GM18951 (cell line): ENCODE measurements around the gene MRPS15.

ENCODE experiments used
- POLR2A ChIP-seq: IDR thresholded peaks from 4 replicates; pipeline ENCODE4 v1.6.1; 2011; ENCODE audit warnings: mild to moderate bottlenecking; ENCODE audit not compliant: insufficient read length, insufficient read depth; ENCODE audit errors: extremely low read depth
- in situ Hi-C: fragments of 300-500 bp; cut with MboI; formaldehyde crosslinking; loops from one replicate; pipeline ENCODE4 v1.12.0; 2022; ENCODE audit warnings: low sequenced_read_pairs, mixed read lengths, inconsistent platforms; ENCODE audit not compliant: unreplicated experiment

MRPS15 gene

DNA sequence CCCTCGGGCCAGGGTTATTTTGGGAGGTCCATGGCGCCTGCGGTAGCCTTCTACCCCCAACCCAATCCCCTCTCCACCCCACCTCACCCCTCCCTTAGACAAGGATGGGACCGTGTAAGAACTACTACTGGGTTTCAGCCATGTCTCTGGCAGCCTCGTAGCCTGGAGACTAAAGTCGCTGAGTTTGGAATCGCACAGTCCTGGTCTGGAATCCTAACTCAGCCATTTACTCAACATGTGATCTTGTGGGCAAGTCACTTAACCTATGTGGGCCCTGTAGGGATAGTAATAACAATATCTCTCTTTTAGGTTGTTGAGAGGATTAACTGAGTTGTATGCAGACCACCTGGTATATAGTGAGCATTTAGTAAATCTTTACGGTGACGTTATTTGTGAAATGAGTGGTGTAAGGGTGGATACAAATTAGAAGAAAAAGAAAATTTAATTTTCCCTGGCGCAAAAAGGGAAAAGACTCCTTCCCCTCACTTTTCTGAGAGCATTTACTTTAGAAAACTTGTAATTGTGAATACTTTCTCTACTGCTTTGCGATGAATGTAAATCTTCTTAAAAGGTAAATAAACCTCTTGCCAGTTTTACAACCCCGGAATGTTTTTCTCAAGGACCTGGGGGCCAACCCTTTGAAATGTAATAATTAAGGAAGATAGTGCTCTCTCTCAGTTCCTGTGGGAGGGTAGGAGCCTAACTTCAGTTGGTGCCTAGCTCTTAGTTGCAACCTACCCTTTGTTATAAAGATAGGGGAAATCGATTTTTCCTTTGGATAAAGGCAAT lies 615 bp upstream of the MRPS15 start:
- in situ Hi-C loops = no loop called here
- TF ChIP-seq POLR2A = no peak

DNA sequence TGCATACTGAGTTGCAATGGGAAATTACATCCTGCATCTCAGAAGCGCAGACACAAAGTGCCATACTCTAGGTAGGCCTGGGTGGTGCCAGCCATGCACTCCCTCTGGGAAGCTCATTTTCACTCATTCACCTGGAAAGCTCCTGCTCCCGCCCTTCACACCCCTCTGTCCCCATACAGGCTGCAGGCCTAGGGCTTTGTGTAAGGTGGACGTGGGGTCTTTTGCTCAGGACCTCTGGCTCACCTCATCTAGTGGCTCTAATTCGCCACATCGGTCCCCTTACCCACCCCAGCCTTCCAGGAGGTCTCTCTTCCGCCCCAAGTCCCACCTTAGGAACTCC lies 751 bp downstream of the MRPS15 start:
- TF ChIP-seq POLR2A = no peak
- in situ Hi-C loops = no loop called here

DNA sequence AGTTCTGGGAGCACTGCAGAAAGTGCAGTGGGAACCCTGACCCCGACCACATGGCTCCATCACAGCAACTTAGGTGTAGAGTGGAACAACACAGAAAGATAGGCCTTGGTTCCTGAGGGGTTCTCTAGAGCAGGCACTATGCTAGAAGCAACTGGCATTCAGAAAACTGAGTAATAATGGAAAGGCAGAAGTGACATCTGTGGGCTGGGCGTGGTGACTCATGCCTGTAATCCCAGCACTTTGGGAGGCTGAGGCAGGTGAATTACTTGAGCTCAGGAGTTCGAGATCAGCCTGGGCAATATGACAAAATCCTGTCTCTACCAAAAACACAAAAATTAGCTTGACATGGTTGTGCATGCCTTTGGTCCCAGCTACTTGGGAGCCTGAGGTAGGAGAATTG lies 5.3 kb downstream of the MRPS15 start:
- TF ChIP-seq POLR2A = no peak
- in situ Hi-C loops = no loop called here

DNA sequence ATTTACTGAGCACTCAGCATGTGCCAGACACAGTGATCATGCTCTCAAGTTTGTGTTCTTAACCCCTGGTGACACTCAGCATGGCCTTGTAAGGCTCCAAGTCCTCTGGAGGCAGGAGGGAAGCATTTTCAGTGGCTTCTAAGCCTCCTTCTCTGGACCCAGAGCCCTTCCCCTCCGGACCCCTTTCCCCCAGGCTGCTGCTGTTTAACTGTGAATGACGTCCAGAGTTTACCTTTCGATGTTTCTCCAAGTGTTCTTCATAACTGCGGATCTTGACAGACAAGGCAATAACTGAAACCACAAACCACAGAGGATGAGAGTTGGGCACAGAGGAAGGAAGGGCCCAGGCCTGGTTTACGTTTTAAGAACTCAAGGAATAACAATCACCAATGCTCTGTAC lies 6.5 kb downstream of the MRPS15 start:
- TF ChIP-seq POLR2A = no peak
- in situ Hi-C loops = no loop called here

DNA sequence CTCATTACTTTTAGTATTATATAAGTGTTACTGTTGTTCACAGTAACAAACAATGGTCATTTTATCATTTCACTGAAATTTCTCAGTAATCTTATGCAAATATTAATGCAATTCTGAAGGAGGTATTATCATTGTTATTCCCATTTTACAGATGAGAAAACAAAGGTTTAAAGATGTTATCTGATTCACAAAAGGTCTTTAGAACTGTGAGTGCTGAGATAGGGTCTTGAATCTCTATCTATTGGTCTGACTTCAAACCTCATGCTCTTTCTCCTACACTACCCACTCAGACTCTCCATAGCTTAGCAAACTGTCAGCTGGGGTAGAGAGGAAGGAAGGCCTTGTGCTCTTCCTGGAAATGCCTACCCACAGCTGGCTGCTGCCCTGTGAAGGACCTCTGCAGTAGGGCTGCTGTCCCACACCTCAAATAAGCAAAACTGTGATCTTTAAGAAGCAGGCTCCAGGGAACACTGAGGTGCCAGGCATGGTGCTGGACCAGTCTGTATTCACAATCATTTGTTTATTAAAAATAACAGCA lies 7.7 kb downstream of the MRPS15 start:
- in situ Hi-C loops = no loop called here
- no peak for TF ChIP-seq POLR2A

DNA sequence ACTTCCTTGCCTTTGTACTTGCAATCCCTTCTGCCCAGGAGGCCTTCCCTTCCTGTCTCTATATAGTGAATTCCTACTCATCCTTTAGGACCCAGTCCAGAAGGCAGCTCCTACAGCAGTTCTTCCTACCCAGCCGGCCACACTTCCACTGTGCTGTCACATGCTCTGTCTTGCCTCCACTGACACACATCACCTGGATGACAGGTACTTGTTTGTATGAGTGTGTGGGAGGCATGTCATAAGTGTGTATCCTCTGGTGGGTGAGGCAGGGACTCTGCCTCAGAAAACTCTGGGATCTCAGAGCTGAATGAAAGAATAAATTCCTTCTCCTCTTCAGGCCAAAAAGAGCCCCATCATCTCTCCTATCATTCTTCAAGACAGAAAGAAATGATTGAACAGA lies 8.8 kb downstream of the MRPS15 start:
- TF ChIP-seq POLR2A = no peak

DNA sequence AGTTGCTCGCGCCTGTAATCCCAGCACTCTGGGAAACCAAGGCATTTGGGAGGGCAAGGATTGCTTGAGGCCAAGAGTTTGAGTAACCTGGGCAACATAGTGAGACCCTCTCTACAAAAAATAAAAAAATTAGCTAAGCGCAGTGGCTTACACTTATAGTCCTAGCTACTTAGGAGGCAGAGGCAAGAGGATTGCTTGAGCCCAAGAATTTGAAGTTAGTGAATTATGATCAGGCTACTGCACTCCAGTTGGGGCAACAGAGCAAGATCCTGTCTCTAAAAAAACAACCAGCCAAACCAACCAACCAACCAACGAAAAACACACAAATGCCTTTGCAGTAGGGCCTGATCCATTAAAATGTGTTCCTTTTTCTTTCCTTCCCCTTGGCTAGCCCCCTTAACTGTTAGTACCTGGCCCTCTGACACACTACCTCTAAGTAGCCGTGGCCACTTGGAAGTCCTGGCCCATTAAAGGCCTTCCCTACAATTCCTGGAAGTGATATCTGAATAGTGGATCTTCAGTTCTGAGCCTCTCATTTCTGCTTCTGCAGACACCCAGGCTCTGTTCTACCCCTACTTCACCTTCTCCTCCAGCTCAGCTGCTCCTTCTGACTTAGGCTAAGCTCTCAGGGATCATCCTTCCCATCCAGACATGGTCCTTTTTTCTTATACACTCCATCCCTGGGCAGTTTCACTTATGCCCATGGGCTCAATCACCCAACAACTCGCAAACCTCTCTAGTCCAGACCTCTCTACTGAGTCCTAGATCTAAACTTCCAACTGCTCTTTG lies 10.4 kb downstream of the MRPS15 start:
- in situ Hi-C loops = no loop called here
- no peak for TF ChIP-seq POLR2A

More for the DNA sequence above, 8.8 kb downstream of the MRPS15 start:
- in situ Hi-C loops = no loop called here

DNA sequence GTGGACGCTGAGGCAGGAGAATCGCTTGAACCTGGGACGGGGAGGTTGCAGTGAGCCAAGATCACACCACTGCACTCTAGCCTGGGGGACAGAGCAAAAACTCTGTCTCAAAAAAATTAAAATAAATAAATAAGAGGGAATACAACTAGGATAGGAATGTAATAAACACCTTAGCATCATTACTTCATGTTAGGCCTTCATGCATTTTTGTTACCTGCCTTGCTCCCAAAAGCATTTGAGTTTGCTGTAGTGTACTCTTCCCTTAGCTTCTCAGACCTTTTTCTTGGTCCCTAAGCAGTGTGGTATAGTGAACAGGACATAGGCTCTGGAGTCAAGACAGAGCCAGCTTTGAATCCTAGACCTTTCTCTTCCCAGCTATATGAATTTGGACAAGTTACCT lies 11.1 kb downstream of the MRPS15 start:
- in situ Hi-C loops = no loop called here
- no peak for TF ChIP-seq POLR2A

DNA sequence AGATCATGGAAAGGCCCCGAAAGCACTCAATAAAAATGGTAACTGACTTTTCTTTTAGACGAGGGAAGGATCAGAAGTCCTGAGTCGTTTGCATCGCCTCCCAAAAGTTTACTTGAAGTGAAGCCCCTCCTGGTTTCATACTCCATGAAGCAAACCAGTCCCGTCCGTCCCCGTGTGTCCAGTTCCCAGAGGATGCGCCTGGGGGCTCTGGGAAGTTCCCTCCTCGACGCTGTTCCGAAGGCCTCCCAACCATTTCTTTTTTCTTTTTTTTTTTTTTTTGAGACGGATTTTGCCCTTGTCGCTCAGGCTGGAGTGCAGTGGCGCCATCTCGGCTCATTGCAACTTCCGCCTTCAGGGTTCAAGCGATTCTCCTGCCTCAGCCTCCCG lies 13.3 kb downstream of the MRPS15 start:
- in situ Hi-C loops = no loop called here
- no peak for TF ChIP-seq POLR2A

DNA sequence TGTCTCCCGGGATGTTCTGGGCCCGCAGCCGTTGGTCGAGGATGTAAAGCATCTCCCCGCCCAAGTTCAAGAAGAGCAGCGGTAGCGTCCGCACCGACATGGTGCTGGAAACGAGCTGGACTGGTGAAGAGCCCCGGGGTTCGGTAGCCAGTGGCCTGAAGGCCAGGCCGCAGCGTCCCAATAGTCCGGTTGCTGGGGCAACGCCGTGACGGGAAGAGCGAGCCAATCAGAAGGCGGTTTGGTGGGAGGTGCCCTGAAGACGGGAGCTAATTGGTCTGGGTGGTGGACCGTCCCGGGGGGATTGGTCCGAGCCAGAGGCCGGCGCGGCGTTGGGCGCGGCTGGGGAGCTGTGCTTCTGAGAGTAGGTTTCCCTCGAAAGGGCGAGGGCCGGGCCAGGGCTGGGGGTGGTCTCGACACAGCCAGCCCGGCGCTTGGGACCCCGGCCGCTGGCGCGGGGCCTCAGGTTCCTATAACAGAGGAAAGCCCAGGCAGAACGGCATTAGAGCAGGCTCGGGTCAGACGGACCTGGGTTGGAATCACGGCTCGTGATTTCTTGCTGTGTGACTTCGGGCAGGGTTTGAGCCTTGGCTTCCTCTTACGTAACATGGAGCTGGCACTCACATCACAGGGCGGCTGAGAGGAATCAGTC lies 13.8 kb downstream of the MRPS15 start, which contains the start of gene OSCP1:
Gene OSCP1, minus strand, starts transcription at position 182 of the 649 bp plus-strand sequence. Its CDS starts 82 bp downstream, at position 100.
- TF ChIP-seq POLR2A = peak; percentile 93
- in situ Hi-C loops = no loop called here

DNA sequence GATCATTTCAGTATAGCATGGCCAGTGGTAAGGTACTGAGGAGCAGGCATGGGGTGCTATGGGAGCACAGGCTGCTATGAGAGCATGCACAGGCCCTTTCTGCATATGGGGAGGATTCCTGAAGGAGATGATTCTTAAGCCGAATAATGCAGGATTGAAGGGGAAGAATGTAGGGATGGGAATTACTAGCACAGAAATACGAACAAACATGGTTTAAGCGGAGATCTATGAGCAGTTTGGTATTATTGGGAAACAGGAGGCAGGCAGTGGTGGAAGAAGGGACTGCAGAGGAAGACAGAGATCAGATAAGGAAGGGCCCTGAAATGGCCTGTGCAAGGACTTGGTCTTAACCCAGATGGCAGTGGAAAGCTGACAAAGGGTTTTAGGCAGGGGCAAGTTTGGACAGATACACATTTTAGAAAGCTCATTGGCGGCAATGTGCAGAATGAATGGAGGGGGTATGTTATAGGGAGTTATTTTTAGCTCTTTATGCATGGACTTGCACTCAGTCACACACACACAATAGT lies 15.6 kb downstream of the MRPS15 start:
- in situ Hi-C loops = no loop called here
- no peak for TF ChIP-seq POLR2A

DNA sequence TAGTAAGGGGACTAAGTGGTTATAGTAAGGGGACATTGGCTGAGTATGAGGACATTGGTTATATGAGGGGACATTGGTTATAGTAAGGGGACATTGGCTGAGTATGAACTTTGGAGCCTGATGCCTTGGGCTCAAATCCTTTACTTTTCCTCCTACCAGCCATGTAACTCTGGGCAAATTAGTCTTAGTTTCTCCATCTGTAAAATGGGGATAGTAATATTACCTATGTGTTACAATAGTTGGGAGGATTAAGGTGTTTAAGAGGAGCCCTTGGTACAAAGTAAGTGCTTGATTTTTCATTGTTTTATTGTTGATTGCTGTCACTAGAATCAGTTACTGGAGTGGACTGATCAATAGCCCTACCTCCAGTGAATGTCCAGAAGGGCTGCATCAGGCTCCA lies 16.7 kb downstream of the MRPS15 start:
- in situ Hi-C loops = no loop called here
- no peak for TF ChIP-seq POLR2A

DNA sequence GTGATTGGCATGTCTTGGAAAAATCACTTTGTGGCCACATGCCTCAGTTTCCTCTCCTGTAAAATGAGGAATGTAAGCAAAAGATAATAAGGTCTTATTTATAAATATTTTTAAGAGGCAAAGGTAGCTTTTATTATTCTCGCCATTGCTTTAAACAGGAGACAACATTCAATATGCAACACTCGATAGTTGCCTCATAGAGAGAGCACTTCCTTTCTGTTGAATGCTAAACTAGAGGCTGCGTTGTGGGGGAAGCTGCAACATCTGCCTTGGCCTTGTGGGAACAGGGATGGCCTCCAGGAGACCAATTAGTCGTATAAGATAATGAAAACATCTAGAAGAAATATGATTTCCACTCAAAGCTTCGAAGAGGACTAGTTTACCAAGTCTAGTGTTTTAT lies 17.4 kb downstream of the MRPS15 start:
- in situ Hi-C loops = no loop called here
- no peak for TF ChIP-seq POLR2A
